H9 (cell line): Measurements from ENCODE around the gene TARBP1. TPM values are rescaled to one million over a fixed set of nuclear protein-coding genes. Genes with fewer than 3 reads are reported as not detected.

ENCODE experiments used
- DNase-seq: peaks from one replicate; pipeline ENCODE4 v3.0.0-alpha.2; 2017
- H2AFZ ChIP-seq: one replicate; pipeline ENCODE4 v1.6.1; 2013; ENCODE audit warnings: mild to moderate bottlenecking, low read length, control low read depth, moderate library complexity
- H2AK5ac ChIP-seq: 2 replicates; pipeline ENCODE4 v1.6.1; 2013; ENCODE audit warnings: low read length, control low read depth, mixed read lengths; ENCODE audit not compliant: insufficient read length
- H2BK120ac ChIP-seq: one replicate; pipeline ENCODE4 v1.6.1; 2013; ENCODE audit warnings: low read depth, mild to moderate bottlenecking, low read length, control low read depth, inconsistent platforms; ENCODE audit not compliant: poor library complexity, severe bottlenecking
- H2BK12ac ChIP-seq: 2 replicates; pipeline ENCODE4 v1.6.1; 2013; ENCODE audit warnings: low read length, control low read depth, mixed read lengths, low read depth; ENCODE audit not compliant: insufficient read length
- H2BK15ac ChIP-seq: 2 replicates; pipeline ENCODE4 v1.6.1; 2013; ENCODE audit warnings: low read depth, low read length, control low read depth
- H2BK20ac ChIP-seq: one replicate; pipeline ENCODE4 v1.6.1; 2013; ENCODE audit warnings: low read depth, mild to moderate bottlenecking, low read length, control low read depth, inconsistent platforms; ENCODE audit not compliant: poor library complexity, severe bottlenecking
- H2BK5ac ChIP-seq: 2 replicates; pipeline ENCODE4 v1.6.1; 2013; ENCODE audit warnings: low read length, control low read depth, mixed read lengths; ENCODE audit not compliant: insufficient read length
- H3K14ac ChIP-seq: 2 replicates; pipeline ENCODE4 v1.6.1; 2013; ENCODE audit warnings: low read length, control low read depth; ENCODE audit not compliant: insufficient read depth
- H3K18ac ChIP-seq: 2 replicates; pipeline ENCODE4 v1.6.1; 2013; ENCODE audit warnings: low read depth, mild to moderate bottlenecking, mixed read lengths, low read length, control low read depth; ENCODE audit not compliant: insufficient read length
- H3K23ac ChIP-seq: 2 replicates; pipeline ENCODE4 v1.6.1; 2013; ENCODE audit warnings: low read length, control low read depth, mixed read lengths, low read depth; ENCODE audit not compliant: insufficient read length
- H3K23me2 ChIP-seq: 2 replicates; pipeline ENCODE4 v1.6.1; 2013; ENCODE audit warnings: low read depth, mild to moderate bottlenecking, mixed read lengths, low read length, control low read depth; ENCODE audit not compliant: insufficient read length, poor library complexity, severe bottlenecking
- H3K27ac ChIP-seq: 2 replicates; pipeline ENCODE4 v1.5.1; 2013; ENCODE audit warnings: low read length, control low read depth, mixed read lengths, low read depth; ENCODE audit not compliant: insufficient read length
- H3K27me3 ChIP-seq: 2 replicates; pipeline ENCODE4 v1.6.1; 2013; ENCODE audit warnings: low read length, control low read depth, inconsistent platforms; ENCODE audit not compliant: insufficient read depth
- H3K4ac ChIP-seq: 2 replicates; pipeline ENCODE4 v1.6.1; 2013; ENCODE audit warnings: low read depth, mild to moderate bottlenecking, control low read depth, inconsistent platforms, low read length, moderate library complexity
- H3K4me1 ChIP-seq: 2 replicates; pipeline ENCODE4 v1.6.1; 2013; ENCODE audit warnings: low read length, control low read depth, inconsistent platforms; ENCODE audit not compliant: insufficient read depth
- H3K4me2 ChIP-seq: 2 replicates; pipeline ENCODE4 v1.6.1; 2013; ENCODE audit warnings: low read length, control low read depth, mixed read lengths; ENCODE audit not compliant: insufficient read length, insufficient read depth
- H3K56ac ChIP-seq: 2 replicates; pipeline ENCODE4 v1.6.1; 2013; ENCODE audit warnings: low read depth, mild to moderate bottlenecking, mixed read lengths, low read length, control low read depth; ENCODE audit not compliant: insufficient read length
- H3K79me1 ChIP-seq: 2 replicates; pipeline ENCODE4 v1.6.1; 2013; ENCODE audit warnings: low read depth, mild to moderate bottlenecking, moderate library complexity, low read length, control low read depth, inconsistent platforms; ENCODE audit not compliant: insufficient read depth, poor library complexity, severe bottlenecking
- H3K79me2 ChIP-seq: 2 replicates; pipeline ENCODE4 v1.6.1; 2013; ENCODE audit warnings: low read length, control low read depth, inconsistent platforms; ENCODE audit not compliant: insufficient read depth
- H3K9ac ChIP-seq: 2 replicates; pipeline ENCODE4 v1.6.1; 2013; ENCODE audit warnings: low read length, control low read depth, mixed read lengths; ENCODE audit not compliant: insufficient read length; ENCODE audit errors: extremely low read depth
- H3K9me3 ChIP-seq: one replicate; pipeline ENCODE4 v1.6.1; 2013; ENCODE audit warnings: low read depth, low read length, inconsistent platforms; ENCODE audit not compliant: control insufficient read depth
- H3T11ph ChIP-seq: one replicate; pipeline ENCODE4 v1.6.1; 2013; ENCODE audit warnings: mild to moderate bottlenecking, low read length, control low read depth, inconsistent platforms
- H4K20me1 ChIP-seq: one replicate; pipeline ENCODE4 v1.6.1; 2013; ENCODE audit not compliant: control insufficient read depth, insufficient read length, insufficient read depth
- H4K5ac ChIP-seq: 2 replicates; pipeline ENCODE4 v1.6.1; 2013; ENCODE audit warnings: low read depth, mild to moderate bottlenecking, mixed read lengths, low read length, control low read depth; ENCODE audit not compliant: insufficient read length
- H4K8ac ChIP-seq: replicated peaks from 2 replicates; pipeline ENCODE4 v1.6.1; 2013; ENCODE audit warnings: low read length, control low read depth, mixed read lengths, low read depth; ENCODE audit not compliant: insufficient read length
- H4K91ac ChIP-seq: 2 replicates; pipeline ENCODE4 v1.6.1; 2013; ENCODE audit warnings: low read depth, mild to moderate bottlenecking, moderate library complexity, mixed read lengths, low read length, control low read depth; ENCODE audit not compliant: insufficient read length
- H3K27ac Mint-ChIP-seq, 3 experiments: 2 replicates in 2 of 3; 3 replicates in 1 of 3; pipeline ENCODE4 v1.8.0; 2020 to 2021; ENCODE audit warnings: mixed read lengths in 3 of 3, mild to moderate bottlenecking in 1 of 3, moderate library complexity in 1 of 3
- H3K27me3 Mint-ChIP-seq: 2 replicates; pipeline ENCODE4 v1.8.0; 2021; ENCODE audit warnings: low read depth, mild to moderate bottlenecking, moderate library complexity, mixed read lengths
- H3K36me3 Mint-ChIP-seq, 3 experiments: 2 replicates in 2 of 3; 3 replicates in 1 of 3; pipeline ENCODE4 v1.8.0; 2020 to 2021; ENCODE audit warnings: low read depth in 3 of 3, mixed read lengths in 3 of 3; ENCODE audit not compliant: insufficient read depth in 1 of 3
- H3K4me1 Mint-ChIP-seq, 2 experiments: 2 replicates each; pipeline ENCODE4 v1.8.0; 2020; ENCODE audit warnings: mixed read lengths in 2 of 2
- H3K4me3 Mint-ChIP-seq, 2 experiments: 2 replicates in 1 of 2; 3 replicates in 1 of 2; pipeline ENCODE4 v1.8.0; 2020 to 2021; ENCODE audit warnings: mild to moderate bottlenecking in 2 of 2, mixed read lengths in 2 of 2, moderate library complexity in 1 of 2
- H3K9me3 Mint-ChIP-seq, 2 experiments: 2 replicates in 1 of 2; 3 replicates in 1 of 2; pipeline ENCODE4 v1.8.0; 2020; ENCODE audit warnings: mild to moderate bottlenecking in 2 of 2, mixed read lengths in 2 of 2, moderate library complexity in 1 of 2
- CTCF ChIP-seq: fragments of 200-600 bp; sonication (generic); conservative IDR thresholded peaks from 3 replicates; pipeline ENCODE4 v1.8.0; 2021; ENCODE audit warnings: antibody characterized with exemption, mild to moderate bottlenecking
- WGBS: extraction: QIAGEN DNeasy Blood & Tissue Kit; methylation state at CpG from one replicate; pipeline ENCODE4 v1.1.7; 2013; ENCODE audit warnings: missing lambda C conversion rate, low lambda C conversion rate, mixed read lengths; ENCODE audit not compliant: insufficient read length; ENCODE audit errors: extremely low coverage; 5-methylcytosine and 5-hydroxymethylcytosine counted together
- total RNA-seq: library from RNA; stranded (reverse); gene quantifications from 2 replicates; pipeline ENCODE4 v1.2.1, GENCODE V29; 2021

The TARBP1 gene
- total RNA-seq, 1 experiment from 2014 or later, result 20.2 TPM

- Histone ChIP-seq H2AK5ac (no peak overlapping the region), H2BK120ac (no peak overlapping the region), H3K79me1 (no peaks in the 10 kb centered on the region), H3K23me2 (no peaks in the 10 kb centered on the region), H3K4me1 (no peaks in the 10 kb centered on the region), H3K4ac (no peak overlapping the region), H3K23ac (no peak overlapping the region), H3K27ac (no peak overlapping the region), H3K14ac (no peak overlapping the region), H3K56ac (no peak overlapping the region), H4K20me1 (no peaks in the 10 kb centered on the region), H2BK5ac (no peak overlapping the region), H3K9me3 (no peaks in the 10 kb centered on the region), H3K79me2 (no peaks in the 10 kb centered on the region), H4K91ac (no peak overlapping the region), H2BK12ac (no peak overlapping the region), H3T11ph (no peak overlapping the region), H3K9ac (no peak overlapping the region), H2BK15ac (no peak overlapping the region), H2AFZ (no peak overlapping the region), H4K5ac (no peak overlapping the region), H4K8ac (no peak overlapping the region), H3K4me2 (no peak overlapping the region), H2BK20ac (no peak overlapping the region), H3K27me3 (no peaks in the 10 kb centered on the region), H3K18ac (no peak overlapping the region)
- Mint-ChIP-seq H3K27me3 (no peaks in the 10 kb centered on the region), H3K27ac (peak overlapping the region in 2 of 3 experiments; percentile 26 to 74; a peak in 3 of 7 replicates), H3K4me1 (peaks cover 2 to 3% of the 10 kb centered on the region in 2 experiments; a peak in 2 of 4 replicates), H3K36me3 (peaks cover 3 to 36% (median 14%) of the 10 kb centered on the region in 3 experiments; a peak in 6 of 7 replicates), H3K4me3 (no peak overlapping the region), H3K9me3 (no peaks in the 10 kb centered on the region)
- DNase-seq, result no peak
- WGBS, result no CpG with 5 or more reads among the region's 11 CpGs
- no peak for TF ChIP-seq CTCF
Measured at GRCh38 chr1:234412830-234413229, 66.1 kb downstream of the TARBP1 start.
